DOHH2 (cell line): ENCODE results near the gene PAPPA2.

Experiments used
- H3F3A ChIP-seq: fragments of 200-600 bp; sonication (generic), shearing (Covaris generic); 2 replicates; pipeline ENCODE4 v1.6.0; 2016; ENCODE audit warnings: antibody characterized with exemption, mild to moderate bottlenecking; ENCODE audit not compliant: control insufficient read depth, insufficient read depth
- H3K27ac ChIP-seq: fragments of 200-600 bp; sonication (generic); 2 replicates; pipeline ENCODE4 v1.5.1; 2014; ENCODE audit warnings: low read depth, mild to moderate bottlenecking, low read length, moderate library complexity
- H3K27me3 ChIP-seq: fragments of 200-600 bp; sonication (generic); 2 replicates; pipeline ENCODE4 v1.6.1; 2014; ENCODE audit warnings: mild to moderate bottlenecking, low read length, mixed read lengths; ENCODE audit not compliant: control insufficient read depth
- H3K36me3 ChIP-seq: fragments of 200-600 bp; sonication (generic); 2 replicates; pipeline ENCODE4 v1.6.1; 2014; ENCODE audit warnings: mild to moderate bottlenecking, low read length, moderate library complexity, mixed read lengths; ENCODE audit not compliant: control insufficient read depth
- H3K4me1 ChIP-seq: fragments of 200-600 bp; sonication (generic); 2 replicates; pipeline ENCODE4 v1.6.1; 2014; ENCODE audit warnings: mild to moderate bottlenecking, low read length, mixed read lengths; ENCODE audit not compliant: control insufficient read depth
- H3K4me2 ChIP-seq: fragments of 200-600 bp; sonication (generic); 2 replicates; pipeline ENCODE4 v1.6.0; 2014; ENCODE audit warnings: mild to moderate bottlenecking, low read length, moderate library complexity
- H3K4me3 ChIP-seq: fragments of 200-600 bp; sonication (generic); 2 replicates; pipeline ENCODE4 v1.5.1; 2014; ENCODE audit warnings: mild to moderate bottlenecking, low read length, mixed read lengths
- H3K79me2 ChIP-seq: fragments of 200-600 bp; sonication (generic); 2 replicates; pipeline ENCODE4 v1.6.1; 2014; ENCODE audit warnings: mild to moderate bottlenecking, low read length, mixed read lengths; ENCODE audit not compliant: control insufficient read depth
- H3K9me2 ChIP-seq: fragments of 200-600 bp; sonication (generic); replicated peaks from 2 replicates; pipeline ENCODE4 v1.6.1; 2014; ENCODE audit warnings: mild to moderate bottlenecking, low read length, mixed read lengths; ENCODE audit not compliant: control insufficient read depth
- H3K9me3 ChIP-seq: fragments of 200-600 bp; sonication (generic); 2 replicates; pipeline ENCODE4 v1.6.1; 2014; ENCODE audit warnings: antibody characterized with exemption, low read length, mixed read lengths; ENCODE audit not compliant: control insufficient read depth, insufficient read depth
- H4K20me1 ChIP-seq: fragments of 200-600 bp; sonication (generic); 2 replicates; pipeline ENCODE4 v1.6.0; 2014; ENCODE audit warnings: low read depth, mild to moderate bottlenecking, antibody characterized with exemption, low read length, moderate library complexity; ENCODE audit not compliant: control insufficient read depth, insufficient read depth
- CTCF ChIP-seq: fragments of 200-600 bp; sonication (generic); IDR thresholded peaks from one replicate; pipeline ENCODE4 v1.5.1; 2014; ENCODE audit warnings: antibody characterized with exemption, mild to moderate bottlenecking, low read depth, low read length; ENCODE audit not compliant: poor library complexity, severe bottlenecking
- EZH2phosphoT487 ChIP-seq: fragments of 200-600 bp; sonication (generic); IDR thresholded peaks from 2 replicates; pipeline ENCODE4 v1.6.1; 2017; ENCODE audit warnings: borderline replicate concordance, mild to moderate bottlenecking, antibody characterized with exemption, low read length, moderate library complexity, mixed read lengths

PAPPA2 gene

DNA sequence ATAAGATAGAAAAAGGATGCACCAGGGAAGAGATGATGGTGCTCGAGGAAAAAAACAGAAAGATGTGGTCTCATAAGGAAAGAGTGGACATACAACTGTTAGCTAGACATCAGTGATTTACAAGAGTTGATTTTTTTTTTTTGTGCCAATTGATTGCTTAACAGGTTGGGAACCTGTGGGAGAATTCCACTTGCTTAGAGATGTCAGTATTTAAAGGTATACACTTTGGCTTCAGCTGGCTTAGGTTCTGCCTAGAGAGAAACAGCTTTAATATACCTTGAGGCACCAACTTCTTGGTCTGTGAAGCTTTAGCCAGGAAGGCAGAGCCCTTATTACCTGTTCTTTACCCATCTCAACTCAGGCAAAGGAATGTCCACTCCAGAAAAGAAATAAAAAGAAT lies 303.8 kb downstream of the PAPPA2 start:
- no peaks in the 10 kb centered on the region for H3K9me3 ChIP-seq
- no peaks in the 10 kb centered on the region for H3K4me1 ChIP-seq
- H3K9me2 ChIP-seq, result no peaks in the 10 kb centered on the region
- no peaks in the 10 kb centered on the region for H4K20me1 ChIP-seq
- H3K79me2 ChIP-seq, result no peaks in the 10 kb centered on the region
- H3K36me3 ChIP-seq, result no peaks in the 10 kb centered on the region
- TF ChIP-seq CTCF (no peak), EZH2phosphoT487 (no peak)
- no peak overlapping the region for H3K4me3 ChIP-seq
- H3F3A ChIP-seq, result no peaks in the 10 kb centered on the region
- no peak overlapping the region for H3K27ac ChIP-seq
- no peaks in the 10 kb centered on the region for H3K27me3 ChIP-seq
- H3K4me2 ChIP-seq, result no peak overlapping the region

GRCh38 chr1:176767714-176768136 lies 304.8 kb downstream of the PAPPA2 start:
- Histone ChIP-seq H3K4me1 (no peaks in the 10 kb centered on the region), H3K9me2 (no peaks in the 10 kb centered on the region), H3K27me3 (no peaks in the 10 kb centered on the region), H3K36me3 (no peaks in the 10 kb centered on the region), H3K4me3 (no peak overlapping the region), H4K20me1 (no peaks in the 10 kb centered on the region), H3F3A (no peaks in the 10 kb centered on the region), H3K4me2 (no peak overlapping the region), H3K79me2 (no peaks in the 10 kb centered on the region), H3K27ac (no peak overlapping the region), H3K9me3 (no peaks in the 10 kb centered on the region)
- TF ChIP-seq EZH2phosphoT487, result no peak
- TF ChIP-seq CTCF, result no peak

- Histone ChIP-seq H3K9me2 (no peaks in the 10 kb centered on the region), H4K20me1 (no peaks in the 10 kb centered on the region), H3K36me3 (no peaks in the 10 kb centered on the region), H3K4me1 (no peaks in the 10 kb centered on the region), H3K27me3 (no peaks in the 10 kb centered on the region), H3K4me2 (no peak overlapping the region), H3K27ac (no peak overlapping the region), H3F3A (no peaks in the 10 kb centered on the region), H3K9me3 (no peaks in the 10 kb centered on the region), H3K79me2 (no peaks in the 10 kb centered on the region), H3K4me3 (no peak overlapping the region)
- TF ChIP-seq EZH2phosphoT487, result no peak
- TF ChIP-seq CTCF, result no peak
These were observed 305.6 kb downstream of the PAPPA2 start for GRCh38 chr1:176768532-176768931.

DNA sequence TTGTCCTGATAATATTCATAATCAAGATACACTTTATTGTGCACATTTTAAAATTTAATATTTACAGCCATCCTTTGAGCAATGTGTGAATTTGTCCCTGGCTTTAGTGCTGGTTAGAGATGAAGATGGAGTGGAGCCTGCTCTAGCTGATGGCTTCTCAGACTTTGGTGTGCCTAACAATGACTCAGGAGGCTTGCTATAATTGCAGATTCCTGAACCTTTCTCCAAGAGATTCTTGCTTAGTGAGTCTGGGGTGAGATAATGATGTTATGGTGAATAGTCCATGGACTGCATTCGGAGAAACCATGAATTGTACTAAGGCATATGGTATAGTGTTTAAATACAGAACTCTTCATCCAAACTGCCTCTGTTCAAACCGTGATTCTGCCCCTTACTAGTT lies 307.1 kb downstream of the PAPPA2 start:
- Histone ChIP-seq H3K9me2 (no peaks in the 10 kb centered on the region; the same call in 1 of the 2 replicates), H3F3A (no peaks in the 10 kb centered on the region), H3K9me3 (no peaks in the 10 kb centered on the region), H3K79me2 (no peaks in the 10 kb centered on the region), H3K27ac (no peak overlapping the region), H3K4me1 (no peaks in the 10 kb centered on the region), H3K36me3 (no peaks in the 10 kb centered on the region), H3K4me3 (no peak overlapping the region), H3K27me3 (no peaks in the 10 kb centered on the region), H3K4me2 (no peak overlapping the region), H4K20me1 (no peaks in the 10 kb centered on the region)
- TF ChIP-seq CTCF, result no peak
- no peak for TF ChIP-seq EZH2phosphoT487
